Psoas muscle (tissue), 8 donors: ENCODE data around the gene DMD. TPM values are rescaled to one million over a fixed set of nuclear protein-coding genes. Genes with fewer than 3 reads are reported as not detected.

Source experiments
- ATAC-seq, 4 donors: fragments of 200-7000 bp; cut with Tn5 transposase; one replicate each; pipeline ENCODE4 v1.9.1; 2020; ENCODE audit warnings: moderate library complexity in 3 of 4, mild to moderate bottlenecking in 2 of 4
- DNase-seq, 2 donors: peaks; one replicate each; pipeline ENCODE4 v3.0.0-alpha.2; 2020
- H3K27ac ChIP-seq: fragments of 200-600 bp; one replicate; pipeline ENCODE4 v1.8.0; 2022
- H3K27me3 ChIP-seq, 3 donors: fragments of 200-600 bp in 1 of 3; one replicate each; pipeline versions ENCODE4 v1.6.1 to v1.8.0; 2013 to 2022; ENCODE audit warnings: low read length in 2 of 3, mild to moderate bottlenecking in 2 of 3, moderate library complexity in 1 of 3; ENCODE audit not compliant: insufficient read depth in 3 of 3
- H3K36me3 ChIP-seq, 2 donors: fragments of 200-600 bp in 1 of 2; one replicate each; pipeline versions ENCODE4 v1.6.1 to v1.8.0; 2013 to 2022; ENCODE audit warnings: low read depth in 1 of 2, mild to moderate bottlenecking in 1 of 2, moderate library complexity in 1 of 2; ENCODE audit not compliant: insufficient read depth in 1 of 2
- H3K4me1 ChIP-seq: fragments of 200-600 bp; one replicate; pipeline ENCODE4 v1.8.0; 2022
- H3K4me3 ChIP-seq: fragments of 200-600 bp; one replicate; pipeline ENCODE4 v1.8.0; 2022; ENCODE audit warnings: mild to moderate bottlenecking
- H3K9me3 ChIP-seq: fragments of 200-600 bp; one replicate; pipeline ENCODE4 v1.8.0; 2022
- CTCF ChIP-seq: fragments of 200-600 bp; IDR thresholded peaks from one replicate; pipeline ENCODE4 v1.8.0; 2022; ENCODE audit warnings: antibody characterized with exemption
- WGBS, 3 donors: extraction: QIAGEN DNeasy Blood & Tissue Kit; methylation state at CpG; one replicate each; pipeline versions ENCODE4 v1.1.6 to v1.1.7; 2013; 5-methylcytosine and 5-hydroxymethylcytosine counted together
- intact Hi-C, 2 donors: fragments of 100-400 bp; cut with DNase I; formaldehyde crosslinking; loops; one replicate each; pipeline versions ENCODE4 v1.11.0 to v1.14.2; 2022
- polyA plus RNA-seq, 3 donors: library from polyadenylated mRNA; stranded (reverse); fragments of 200-250 nt; gene quantifications; one replicate each; pipeline ENCODE4 v1.2.3, GENCODE V29; 2013
- total RNA-seq, 4 donors: library from RNA; stranded (reverse); fragmentation: NEBNext Ultra II Directional in 2 of 4; extraction: Animal tissue kit (Norgen Biotek cat#: 25700) in 2 of 4; gene quantifications; one replicate each; pipeline versions ENCODE4 v1.2.1 to v1.2.4, GENCODE V29; 2021 to 2023
- donor health status: healthy with polysubstance abuse.
- donor health status: DM: no; HTN: no; CAD: no; lungs with moderate emphysema.
- donor health status: Bipolar disorder and iron deficiency.
- donor health status: healthy.
- donor health status: DM: yes; HTN: yes; CAD: no.
- donor health status: DM: no; HTN: no; CAD: no.
- donor health status: DM: no; HTN: no; CAD: no.
- donor health status: DM: yes; HTN: yes; CAD: no.

The DMD gene
- total and polyA plus RNA-seq, 7 donors = 6.8 to 170 (median 86.5) TPM

GRCh38 chrX:31124536-31124935 is 2086.8 kb downstream of the DMD start:
- no peak for TF ChIP-seq CTCF
- intact Hi-C loops = no loop called here
- 26 to 41% (median 27%) methylated on average over 4 of the region's 4 CpGs for WGBS, 3 donors
- Histone ChIP-seq H3K27ac (no peak overlapping the region), H3K36me3 (peaks cover 0 to 18% of the 10 kb centered on the region in 2 donors), H3K4me3 (no peak overlapping the region), H3K4me1 (peaks cover 6% of the 10 kb centered on the region), H3K9me3 (no peaks in the 10 kb centered on the region), H3K27me3 (no peaks in the 10 kb centered on the region)
- ATAC-seq = no peak
- DNase-seq = no peak

- ATAC-seq = no peak
- intact Hi-C loops = no loop called here
- no peak for DNase-seq
- no peak for TF ChIP-seq CTCF
- Histone ChIP-seq H3K9me3 (no peaks in the 10 kb centered on the region), H3K27me3 (no peaks in the 10 kb centered on the region), H3K27ac (no peak overlapping the region), H3K36me3 (peaks cover 0 to 18% of the 10 kb centered on the region in 2 donors), H3K4me1 (peaks cover 6% of the 10 kb centered on the region), H3K4me3 (no peak overlapping the region)
- 40 to 63% (median 50%) methylated on average over 3 of the region's 3 CpGs for WGBS, 3 donors
Measured at GRCh38 chrX:31123335-31123734, 2088.0 kb downstream of the DMD start.

GRCh38 chrX:31117266-31117665 is 2094.1 kb downstream of the DMD start:
- TF ChIP-seq CTCF = no peak
- ATAC-seq = no peak
- WGBS, 3 donors = 13 to 22% (median 16%) methylated on average over 4 of the region's 4 CpGs

GRCh38 chrX:31115398-31115797 is 2096.0 kb downstream of the DMD start:
- DNase-seq (no peak), ATAC-seq (peak in 1 of 4 donors; percentile 27)
- 16 to 40% (median 23%) methylated on average over 4 of the region's 4 CpGs for WGBS, 3 donors
- Histone ChIP-seq H3K27ac (no peak overlapping the region), H3K36me3 (no peaks in the 10 kb centered on the region), H3K4me3 (no peak overlapping the region), H3K9me3 (no peaks in the 10 kb centered on the region), H3K4me1 (no peaks in the 10 kb centered on the region), H3K27me3 (no peaks in the 10 kb centered on the region)
- intact Hi-C loops = no loop called here
- TF ChIP-seq CTCF = no peak

More at GRCh38 chrX:31117266-31117665, 2094.1 kb downstream of the DMD start:
- no peaks in the 10 kb centered on the region for H3K9me3 ChIP-seq
- no peaks in the 10 kb centered on the region for H3K27me3 ChIP-seq
- no peaks in the 10 kb centered on the region for H3K4me1 ChIP-seq
- H3K4me3 ChIP-seq = no peak overlapping the region
- no peak for DNase-seq
- intact Hi-C loops = no loop called here
- H3K36me3 ChIP-seq = peaks cover 0 to 16% of the 10 kb centered on the region in 2 donors
- no peak overlapping the region for H3K27ac ChIP-seq

- H3K9me3 ChIP-seq = no peaks in the 10 kb centered on the region
- TF ChIP-seq CTCF = no peak
- no peak overlapping the region for H3K27ac ChIP-seq
- 23 to 51% (median 31%) methylated on average over 2 of the region's 2 CpGs for WGBS, 3 donors
- DNase-seq (no peak), ATAC-seq (no peak)
- H3K27me3 ChIP-seq = no peaks in the 10 kb centered on the region
- H3K4me3 ChIP-seq = no peak overlapping the region
- no peaks in the 10 kb centered on the region for H3K36me3 ChIP-seq
- H3K4me1 ChIP-seq = no peaks in the 10 kb centered on the region
- intact Hi-C loops = no loop called here
Measured at GRCh38 chrX:31114858-31115257, 2096.5 kb downstream of the DMD start.
